8988T (cell line): ENCODE measurements around the gene FOXK1.

ENCODE experiments used
- DNase-seq: peaks from one replicate; pipeline ENCODE4 v3.0.0; 2011

The FOXK1 gene

DNA sequence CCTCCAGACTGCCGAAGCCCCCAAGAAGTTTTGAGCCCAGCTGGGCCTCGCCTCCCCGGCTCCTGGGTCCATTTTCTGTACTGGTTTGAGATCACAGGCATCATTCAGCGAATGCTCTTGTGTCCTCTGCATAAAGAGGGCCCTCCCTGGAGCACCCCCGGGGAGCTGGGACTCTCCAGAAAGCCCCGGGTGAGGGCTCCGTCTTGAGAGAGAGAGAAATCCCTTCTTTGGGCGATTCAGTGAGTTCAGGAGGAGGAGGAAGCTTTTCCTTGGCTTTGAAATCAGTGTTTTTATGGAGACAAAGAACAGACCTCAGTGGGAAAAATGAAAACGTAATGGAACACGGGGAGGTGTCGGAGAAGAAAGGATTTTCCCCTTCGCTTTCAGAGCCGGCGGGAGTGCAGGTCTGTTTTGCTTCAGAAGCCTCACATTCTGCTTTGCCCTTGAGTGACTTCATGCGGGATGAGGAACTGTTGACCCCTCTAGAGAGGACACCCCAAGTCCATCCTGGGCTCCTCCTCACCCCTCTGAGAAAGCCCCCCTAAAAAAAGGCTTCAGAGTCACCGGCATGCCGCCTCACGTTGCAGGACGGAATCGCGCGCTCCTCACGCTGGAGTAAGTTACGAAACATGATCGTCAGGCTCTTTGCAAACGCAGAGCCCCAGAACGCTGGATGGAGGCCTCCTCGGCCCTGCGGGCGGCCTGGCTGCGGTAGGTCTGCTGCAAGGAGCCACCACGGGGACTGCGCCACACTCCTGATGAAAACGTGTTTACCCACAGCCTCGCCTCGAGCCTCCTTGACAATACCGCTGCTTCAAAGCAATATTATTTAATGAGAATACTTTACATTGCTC lies 84.8 kb downstream of the FOXK1 start:
- DNase-seq = no peak

DNA sequence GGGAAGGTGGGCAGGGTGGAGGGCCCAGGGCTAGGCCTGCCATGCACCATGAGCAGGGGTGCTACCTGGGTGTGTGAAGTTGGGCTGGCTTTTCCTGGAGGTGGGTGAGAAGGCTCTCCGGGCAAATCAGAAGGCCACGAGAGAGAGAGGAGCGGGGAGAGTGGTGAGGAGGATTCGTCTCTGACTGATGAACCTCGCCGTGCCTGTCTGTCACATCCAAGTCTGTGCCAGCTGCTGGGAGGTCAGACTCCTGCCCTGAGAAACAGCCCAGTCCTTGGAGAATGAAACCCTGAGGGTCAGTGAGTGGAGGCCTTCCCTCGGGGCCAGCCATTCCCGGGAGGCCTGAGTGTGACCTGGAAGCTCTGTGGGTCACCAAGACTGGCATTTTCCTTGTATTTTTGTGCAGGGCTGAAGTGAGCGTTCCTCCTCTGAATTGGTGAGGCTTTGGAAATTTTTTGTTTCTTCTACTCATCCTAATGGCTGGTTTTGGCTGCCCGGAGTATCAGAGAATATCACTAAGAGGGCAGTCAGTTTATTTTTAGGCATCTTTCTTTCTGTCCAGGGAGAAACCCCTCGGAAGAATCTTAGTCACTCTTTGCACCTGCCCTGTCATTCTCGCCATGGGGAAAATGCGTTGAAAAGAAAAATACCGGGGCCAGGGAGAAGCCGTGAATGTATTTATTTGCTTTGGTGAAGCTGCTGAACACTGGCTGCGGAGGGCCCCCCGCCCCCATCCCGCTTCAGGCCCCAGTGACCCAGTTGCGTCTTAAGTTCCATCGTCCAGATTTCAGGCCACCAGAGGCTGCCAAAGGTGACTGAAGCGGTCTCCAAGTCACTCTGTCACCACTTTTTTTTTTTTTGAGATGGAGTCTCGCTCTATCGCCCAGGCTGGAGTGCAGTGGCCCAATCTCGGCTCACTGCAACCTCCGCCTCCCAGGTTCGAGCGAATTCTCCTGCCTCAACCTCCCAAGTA lies 86.8 kb downstream of the FOXK1 start:
- DNase-seq = no peak

DNA sequence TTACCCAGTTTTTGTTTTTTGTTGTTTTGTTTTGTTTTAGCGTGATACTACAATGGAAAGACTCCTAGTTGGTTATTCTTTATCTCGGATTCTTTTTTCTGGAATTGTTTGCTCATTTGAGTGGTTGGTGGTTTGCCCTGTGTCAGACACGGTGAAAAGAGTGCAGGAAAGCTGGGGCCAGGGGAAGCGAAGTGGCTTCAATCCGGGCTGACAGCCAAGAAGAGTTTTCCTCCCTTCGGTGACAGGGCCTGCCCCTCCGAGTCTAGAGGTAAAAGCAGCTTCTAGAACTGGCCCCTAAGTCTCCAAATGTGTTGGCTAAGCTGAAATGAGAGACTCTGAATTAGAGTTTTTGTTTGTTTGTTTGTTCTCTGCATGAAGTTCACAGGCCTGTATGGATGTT lies 87.7 kb downstream of the FOXK1 start:
- no peak for DNase-seq

DNA sequence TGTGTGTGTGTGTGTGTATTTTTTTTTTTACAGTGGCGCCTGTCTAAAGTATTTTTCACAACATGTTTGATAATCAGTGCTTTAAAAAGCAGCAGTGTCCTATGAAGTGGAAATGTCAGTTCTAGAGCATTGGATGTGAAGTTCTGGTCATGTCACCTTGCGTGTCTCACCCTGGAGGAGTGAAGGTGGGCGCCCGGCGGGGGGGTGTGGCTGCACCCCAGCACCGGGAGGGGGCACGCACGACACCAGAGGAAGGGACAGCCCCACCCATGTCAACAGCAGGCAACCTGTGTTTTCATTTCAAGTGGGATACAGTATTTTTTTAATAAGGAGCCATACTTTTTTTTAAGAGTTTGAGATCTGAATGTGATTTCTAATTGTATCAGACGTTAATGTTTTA lies 88.8 kb downstream of the FOXK1 start:
- no peak for DNase-seq

DNA sequence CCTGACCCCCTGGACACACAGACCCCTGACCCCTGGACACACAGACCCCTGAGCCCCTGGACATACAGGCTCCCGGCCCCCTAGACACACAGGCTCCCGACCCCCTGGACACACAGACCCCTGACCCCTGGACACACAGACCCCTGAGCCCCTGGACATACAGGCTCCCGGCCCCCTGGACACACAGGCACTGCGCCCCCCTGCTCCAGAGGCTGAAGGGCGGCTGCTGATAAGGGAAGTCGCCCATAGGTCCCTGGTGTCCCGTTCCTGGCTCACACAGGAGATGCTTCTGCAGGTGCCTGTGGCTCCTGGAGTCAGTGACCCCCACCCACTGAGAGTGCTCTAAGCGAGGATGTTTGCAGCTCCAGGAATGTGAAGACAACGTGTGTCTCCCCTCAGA lies 89.6 kb downstream of the FOXK1 start:
- no peak for DNase-seq

DNA sequence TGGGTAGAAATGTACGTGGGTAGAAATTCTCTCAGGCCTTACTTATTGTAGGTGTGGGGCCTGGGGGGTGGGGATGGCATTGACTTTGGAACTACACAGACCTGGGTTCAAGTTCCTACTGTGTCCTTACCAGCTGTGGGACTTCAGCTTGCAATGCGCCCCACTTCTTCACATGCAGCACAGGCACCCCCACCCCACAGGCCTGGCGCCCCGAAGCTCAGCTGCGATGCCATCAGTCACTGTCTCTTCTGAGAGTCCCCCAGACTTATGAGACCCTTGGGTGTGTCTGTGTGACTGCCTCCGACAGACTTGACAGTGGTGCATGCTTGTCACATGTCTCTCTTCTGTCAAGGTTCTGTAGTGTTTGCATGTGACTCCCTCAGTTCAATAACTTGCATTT lies 90.2 kb downstream of the FOXK1 start:
- no peak for DNase-seq

DNA sequence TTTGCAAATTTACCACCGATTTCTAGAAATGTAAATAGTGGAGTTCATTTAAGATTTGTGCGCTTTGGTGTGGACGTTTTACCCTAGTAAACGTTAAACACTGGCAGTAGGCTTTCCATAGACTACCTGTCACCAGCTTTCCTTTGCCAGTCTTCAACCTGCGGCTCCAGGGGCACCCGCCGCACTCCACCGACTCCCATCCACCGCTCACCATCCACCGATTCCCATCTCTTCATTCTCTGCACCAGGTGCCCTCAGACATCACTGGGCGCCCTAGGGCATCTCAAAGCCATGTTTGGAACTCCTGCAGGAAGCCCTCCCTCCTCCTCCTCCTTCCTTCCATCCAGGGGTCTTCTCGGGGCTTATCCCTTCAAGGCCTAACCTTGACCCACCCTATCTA lies 91.9 kb downstream of the FOXK1 start:
- no peak for DNase-seq

DNA sequence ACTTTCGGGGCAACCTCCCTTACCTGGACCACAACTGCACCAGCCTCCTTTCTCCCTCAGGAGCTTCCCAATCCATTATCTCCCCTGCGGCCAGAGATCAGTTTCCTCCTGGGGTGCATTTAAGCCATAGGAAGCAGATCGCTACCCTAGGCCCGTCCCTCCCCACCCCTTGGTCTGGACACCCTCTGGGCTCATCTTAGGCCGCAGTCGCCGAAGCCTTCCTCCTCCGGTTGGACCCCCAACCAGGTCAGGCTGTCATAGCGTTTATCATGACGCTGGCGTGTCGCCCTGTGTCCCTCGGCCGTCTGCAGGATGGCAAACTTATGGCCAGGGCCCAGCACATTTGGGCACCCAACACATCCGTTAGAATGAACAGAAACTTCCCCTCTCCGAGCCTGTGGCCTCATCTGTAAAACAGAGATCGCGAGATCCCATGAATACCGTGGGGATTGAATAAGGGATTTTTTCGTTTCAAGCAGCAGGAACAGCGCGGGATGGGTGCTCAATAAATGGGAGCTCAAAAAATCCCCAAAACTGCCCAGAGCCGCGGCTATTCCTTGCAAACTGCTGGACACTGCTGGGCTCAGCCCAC lies 92.7 kb downstream of the FOXK1 start:
- DNase-seq = no peak

DNA sequence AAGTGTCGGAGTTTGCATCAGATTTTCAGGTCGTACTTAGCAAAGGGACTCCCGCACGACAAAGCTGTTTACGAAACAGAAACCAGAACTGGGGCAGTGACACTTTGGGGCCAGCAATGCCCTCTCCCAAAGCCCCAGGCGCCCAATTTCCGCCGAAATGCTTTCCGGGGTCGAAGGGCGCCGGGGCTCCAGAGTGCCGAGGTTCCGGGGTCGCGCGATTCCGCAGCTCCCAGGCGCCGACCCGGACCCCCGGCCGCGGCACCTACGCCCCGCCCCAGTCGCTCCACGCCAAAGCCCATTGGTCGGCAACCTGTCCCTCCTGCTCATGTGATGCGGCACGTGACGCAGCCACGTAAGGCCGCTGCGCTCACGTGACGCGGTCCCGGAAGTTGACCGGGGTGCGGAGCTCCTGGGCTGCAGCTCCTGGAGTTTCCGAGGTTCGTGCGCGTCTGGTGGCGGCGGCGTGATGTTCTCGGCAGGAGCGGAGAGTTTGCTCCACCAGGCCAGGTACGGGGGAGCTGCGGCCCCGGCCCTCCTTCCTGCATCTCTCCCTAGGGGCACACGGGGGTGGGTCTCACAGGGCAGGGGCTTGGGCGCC lies 93.3 kb downstream of the FOXK1 start, which contains the start of gene AP5Z1:
TSS of gene AP5Z1 (plus strand) at position 374 of the 598 bp plus-strand sequence. CDS start at position 467, 93 bp downstream.
- peak; percentile 98 for DNase-seq

DNA sequence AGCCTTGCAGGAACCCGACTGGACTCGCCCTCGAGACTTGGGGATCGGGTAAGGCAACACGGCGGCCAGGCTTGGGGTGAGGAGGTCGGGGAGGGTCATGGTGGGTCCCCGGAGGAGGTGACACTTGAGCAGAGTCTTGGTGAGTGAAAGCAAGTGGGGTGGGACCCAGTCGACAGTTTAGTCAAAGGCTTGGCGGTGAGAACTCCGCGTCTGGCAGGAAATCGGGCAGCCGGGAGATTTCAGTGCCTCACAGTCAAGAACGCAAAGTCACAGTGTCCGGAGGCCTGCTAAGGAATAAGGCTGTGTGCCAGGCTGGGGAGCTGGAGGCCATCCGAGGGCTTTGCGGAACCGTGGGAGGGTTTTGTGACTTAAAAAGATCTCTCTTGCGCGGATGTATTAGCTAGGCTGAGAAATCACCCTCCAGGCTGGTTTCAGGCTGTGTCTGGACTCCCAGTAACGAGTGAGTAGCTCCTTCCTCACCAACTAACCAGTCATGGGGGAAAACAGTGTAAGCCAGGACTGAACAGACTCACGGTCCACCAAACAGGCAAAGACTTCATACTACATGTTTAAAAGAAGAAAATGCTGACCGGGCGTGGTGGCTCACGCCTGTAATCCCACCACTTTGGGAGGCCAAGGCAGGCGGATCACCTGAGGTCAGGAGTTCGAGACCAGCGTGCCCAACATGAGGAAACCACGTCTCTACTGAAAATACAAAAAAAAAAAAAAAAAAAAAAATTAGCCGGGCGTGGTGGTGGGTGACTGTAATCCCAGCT lies 93.9 kb downstream of the FOXK1 start:
- DNase-seq = no peak

DNA sequence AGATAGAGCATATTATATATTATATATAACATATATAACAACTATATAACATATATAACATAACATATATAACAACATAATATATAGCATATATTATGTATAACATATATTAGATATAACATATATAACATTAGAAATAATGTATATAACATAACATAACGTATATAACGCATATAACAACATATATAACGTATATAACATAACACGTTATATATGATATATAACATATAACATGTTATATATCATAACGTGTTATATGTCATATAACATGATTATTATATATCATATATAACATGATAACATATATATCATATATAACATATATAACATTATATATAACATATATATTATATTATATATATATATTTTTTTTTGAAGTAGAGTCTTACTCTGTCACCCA lies 97.0 kb downstream of the FOXK1 start:
- no peak for DNase-seq

DNA sequence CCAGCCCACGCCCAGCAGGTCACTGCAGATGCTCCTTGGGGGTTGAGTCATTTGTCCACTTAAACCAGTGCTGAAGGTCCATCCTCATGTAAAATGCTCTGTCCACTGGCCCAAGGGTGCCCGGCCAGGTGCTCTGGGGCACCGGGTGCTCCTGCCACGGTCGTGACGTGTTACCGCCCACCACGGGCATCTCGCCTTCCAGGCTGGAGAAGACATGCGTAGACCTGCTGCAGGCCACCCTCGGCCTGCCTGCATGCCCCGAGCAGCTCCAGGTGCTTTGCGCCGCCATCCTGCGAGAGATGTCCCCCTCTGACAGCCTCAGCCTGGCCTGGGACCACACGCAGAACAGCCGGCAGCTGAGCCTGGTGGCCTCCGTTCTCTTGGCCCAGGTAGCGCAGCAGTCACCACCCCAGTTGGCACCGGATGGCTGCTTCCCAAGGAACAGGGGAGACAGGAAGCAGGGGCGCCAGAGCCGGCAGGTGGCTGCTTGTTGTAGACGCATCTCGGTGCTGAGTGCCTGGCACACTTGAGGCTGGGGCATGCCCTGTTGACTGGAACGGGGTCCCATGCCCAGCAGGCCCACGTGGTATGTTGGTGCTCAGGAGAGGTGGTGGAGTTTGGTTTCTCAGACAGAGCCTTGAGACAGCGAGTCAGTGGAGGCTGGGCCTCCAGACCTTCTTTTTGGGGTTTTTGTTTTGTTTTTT lies 99.4 kb downstream of the FOXK1 start:
- no peak for DNase-seq

DNA sequence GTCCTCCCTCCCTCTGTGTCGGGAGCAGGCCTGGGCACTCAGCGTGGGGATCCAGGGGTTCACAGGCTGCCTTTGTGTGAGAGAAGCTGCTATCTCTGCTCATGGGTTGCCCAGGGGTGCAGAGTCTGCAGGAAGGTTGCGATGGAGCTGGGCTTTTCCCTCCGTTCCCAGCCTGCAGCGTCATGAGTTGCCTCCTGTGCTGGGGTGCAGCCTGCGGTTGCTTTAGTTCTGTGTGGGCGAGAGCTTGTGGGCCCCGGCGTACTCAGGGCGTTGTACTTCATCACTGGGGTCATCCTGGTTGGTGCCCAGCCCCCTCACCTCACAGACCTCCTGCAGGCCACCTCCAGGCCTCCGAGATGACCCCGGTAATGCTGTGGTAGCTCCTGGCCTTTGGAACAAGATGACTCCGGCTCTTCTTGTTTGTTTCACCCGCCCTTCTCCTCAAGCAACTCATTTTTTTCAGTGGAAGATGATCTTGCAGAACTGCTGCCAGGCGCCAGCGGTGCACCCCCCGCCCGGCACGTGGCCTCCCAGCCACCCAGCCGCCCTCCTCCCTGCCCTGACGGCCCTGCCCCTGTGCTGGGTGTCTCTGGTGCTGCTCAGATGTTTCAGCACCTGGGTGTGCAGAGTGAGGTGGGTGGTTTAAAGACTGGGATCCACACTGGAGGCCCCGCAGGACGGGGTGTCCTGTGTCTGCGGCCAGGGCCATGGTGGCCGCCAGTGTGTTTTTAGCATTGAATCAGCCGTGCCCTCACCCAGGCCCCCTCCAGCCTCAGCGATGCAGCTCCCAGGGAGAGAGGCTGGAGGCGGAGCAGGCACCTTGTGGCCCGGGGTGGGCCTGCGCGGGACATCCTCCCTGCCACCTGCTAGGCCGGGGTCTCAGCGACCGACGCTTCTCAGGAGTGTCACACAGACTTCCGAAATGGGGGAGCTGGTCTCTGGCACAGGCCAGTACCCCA lies 100.5 kb downstream of the FOXK1 start:
- no peak for DNase-seq

DNA sequence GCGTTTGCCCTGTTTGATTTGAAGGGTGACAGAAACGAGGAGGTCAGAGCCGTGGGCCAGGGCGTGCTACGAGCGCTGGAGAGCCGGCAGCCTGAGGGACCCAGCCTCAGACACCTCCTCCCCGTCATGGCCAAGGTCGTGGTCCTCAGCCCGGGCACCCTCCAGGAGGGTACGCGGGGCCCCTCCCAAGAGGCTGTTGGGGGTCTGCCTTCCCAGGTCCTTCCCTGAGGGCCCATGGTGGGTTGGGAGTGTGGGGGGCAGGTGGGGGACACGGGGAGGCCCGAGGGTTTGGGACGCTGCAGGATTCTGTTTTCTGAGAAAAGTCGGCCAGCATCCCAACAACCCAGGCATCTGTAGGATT lies 101.2 kb downstream of the FOXK1 start:
- no peak for DNase-seq

DNA sequence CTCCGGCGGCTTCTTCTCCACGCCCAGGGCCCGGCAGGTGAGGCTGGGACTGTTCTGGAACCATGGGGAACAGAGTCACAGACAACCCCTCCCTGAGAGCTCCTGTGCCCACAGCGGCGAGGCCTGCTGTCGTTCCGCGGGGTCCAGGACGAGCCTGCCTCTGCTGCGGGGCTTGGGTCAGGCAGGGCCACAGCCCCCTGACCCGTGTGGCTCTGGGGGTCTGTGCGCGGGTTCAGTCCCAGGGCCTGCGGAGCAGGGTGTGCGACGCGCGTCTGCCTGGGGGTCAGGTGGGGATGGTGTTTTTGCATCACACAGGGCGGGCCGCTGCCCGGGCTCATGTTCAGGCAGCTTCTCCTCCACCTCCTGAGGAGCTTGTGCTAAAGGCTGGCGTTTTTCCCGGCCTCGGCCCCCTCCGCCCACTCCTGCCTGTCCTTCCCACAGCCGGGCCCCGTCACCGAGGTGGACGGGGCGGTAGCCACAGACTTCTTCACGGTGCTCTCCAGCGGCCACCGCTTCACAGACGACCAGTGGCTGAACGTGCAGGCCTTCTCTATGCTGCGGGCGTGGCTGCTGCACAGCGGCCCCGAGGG lies 101.8 kb downstream of the FOXK1 start:
- DNase-seq = no peak

DNA sequence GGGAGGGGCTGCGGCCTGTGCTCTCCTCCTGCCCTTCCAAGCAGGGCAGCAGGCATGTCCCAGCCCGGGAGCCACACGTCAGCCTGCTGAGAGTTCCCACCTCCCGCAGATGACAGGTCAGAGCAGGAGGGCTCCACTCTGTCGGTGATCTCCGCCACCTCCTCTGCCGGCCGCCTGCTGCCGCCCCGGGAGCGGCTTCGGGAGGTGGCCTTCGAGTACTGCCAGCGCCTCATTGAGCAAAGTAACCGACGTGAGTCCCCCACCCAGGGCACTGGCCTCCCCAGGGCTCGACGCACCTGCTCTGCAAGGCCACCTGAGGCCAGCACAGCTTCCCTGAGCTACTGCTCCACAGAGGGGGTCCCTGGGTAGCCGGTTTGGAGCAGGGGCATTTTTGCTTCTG lies 102.7 kb downstream of the FOXK1 start:
- no peak for DNase-seq

DNA sequence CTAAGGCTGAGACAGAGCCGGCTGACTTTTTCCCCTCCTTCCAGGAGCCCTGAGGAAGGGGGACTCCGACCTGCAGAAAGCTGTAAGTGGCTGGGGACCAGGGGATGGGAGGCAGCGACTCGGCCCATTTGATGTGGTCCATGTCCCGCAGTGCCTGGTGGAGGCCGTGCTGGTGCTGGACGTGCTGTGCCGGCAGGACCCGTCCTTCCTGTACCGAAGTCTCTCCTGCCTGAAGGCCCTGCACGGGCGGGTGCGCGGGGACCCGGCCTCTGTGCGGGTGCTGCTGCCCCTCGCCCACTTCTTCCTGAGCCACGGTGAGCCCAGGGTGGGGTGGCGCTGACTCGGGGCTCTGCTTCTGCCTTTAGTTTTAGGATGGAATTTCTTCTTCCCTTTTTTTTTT lies 103.3 kb downstream of the FOXK1 start:
- DNase-seq = no peak

DNA sequence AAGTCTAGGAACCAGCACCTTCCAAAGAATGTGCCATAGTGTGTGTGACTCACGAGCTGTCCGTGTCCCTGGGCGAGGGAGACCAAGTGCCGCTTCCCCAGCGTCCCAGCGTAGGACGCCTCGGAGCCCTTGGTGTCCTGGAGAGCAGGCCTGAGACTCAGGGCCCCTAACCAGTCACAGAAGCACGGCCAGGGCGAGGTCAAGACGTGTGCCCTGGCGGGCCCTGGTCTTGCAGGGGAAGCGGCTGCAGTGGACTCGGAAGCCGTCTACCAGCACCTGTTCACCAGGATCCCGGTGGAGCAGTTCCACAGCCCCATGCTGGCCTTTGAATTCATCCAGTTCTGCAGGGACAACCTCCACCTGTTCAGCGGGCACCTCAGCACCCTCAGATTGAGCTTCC lies 103.9 kb downstream of the FOXK1 start:
- no peak for DNase-seq

DNA sequence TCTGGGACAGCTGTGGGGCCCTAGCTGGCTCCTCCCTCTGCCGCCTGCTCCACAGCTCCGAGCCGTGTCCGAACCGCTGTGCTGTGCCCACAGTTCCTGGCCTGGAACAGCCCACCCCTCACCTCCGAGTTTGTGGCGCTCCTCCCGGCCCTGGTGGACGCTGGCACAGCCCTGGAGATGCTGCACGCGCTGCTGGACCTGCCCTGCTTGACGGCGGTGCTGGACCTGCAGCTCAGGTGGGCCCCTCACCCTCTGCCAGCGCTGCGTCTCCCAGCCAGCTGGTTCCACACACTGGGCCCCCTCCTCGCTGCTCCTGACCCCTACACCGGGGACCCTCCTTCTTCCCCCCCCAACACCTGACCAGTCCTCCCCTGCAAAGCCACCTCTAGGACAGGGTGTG lies 105.4 kb downstream of the FOXK1 start:
- DNase-seq = no peak
